ENCODE data around the gene HPS5. TPM values are rescaled to one million over a fixed set of nuclear protein-coding genes. Genes with fewer than 3 reads are reported as not detected.

HPS5 gene
- total and polyA plus RNA-seq, 2 of the 4 experiments (the other 2 are of a cell fraction): 7.9 to 28.3 TPM

DNA sequence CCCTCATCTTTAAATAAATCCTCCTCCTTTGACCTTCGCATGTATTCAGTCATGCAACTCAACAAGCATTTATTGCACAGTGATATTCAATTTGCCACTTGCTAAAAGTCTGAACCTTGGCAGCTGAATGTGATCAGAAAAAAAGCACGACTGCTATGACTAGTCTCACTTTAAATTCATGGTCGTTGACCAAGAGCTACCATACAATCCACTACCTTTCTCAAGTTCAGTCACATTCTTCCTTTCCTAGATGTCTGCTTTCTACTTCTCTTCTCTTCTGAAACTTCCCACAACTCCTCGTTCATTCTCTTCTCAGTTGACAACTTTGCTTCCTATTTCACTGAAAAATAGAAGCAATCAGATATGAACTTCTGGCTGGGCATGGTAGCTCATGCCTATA, 57.9 kb downstream of the HPS5 start:
- no peak overlapping the region for H2BK15ac ChIP-seq (ENCODE audit: low read depth, low read length)
- DNase-seq (no peak), ATAC-seq (ENCODE audit: low read depth) (no peak)

More for the DNA sequence above, 57.9 kb downstream of the HPS5 start:
- Histone ChIP-seq H3K9me3 (ENCODE audit: control insufficient read depth, insufficient read depth, low read length) (no peaks in the 10 kb centered on the region), H3K9me1 (ENCODE audit: insufficient read depth, low read length) (no peaks in the 10 kb centered on the region), H2BK20ac (ENCODE audit: low read depth, low read length) (no peak overlapping the region), H3K79me1 (ENCODE audit: low read depth in 1 of 2, low read length in 2 of 2) (no peaks in the 10 kb centered on the region), H4K8ac (ENCODE audit: low read depth in 2 of 2, low read length in 2 of 2) (no peak overlapping the region), H3K56ac (ENCODE audit: extremely low read depth, insufficient read depth, low read length) (no peak overlapping the region), H3K4me2 (ENCODE audit: low read depth, low read length) (no peak overlapping the region), H4K5ac (ENCODE audit: low read depth, low read length) (no peak overlapping the region), H2BK5ac (ENCODE audit: low read depth, low read length, poor library complexity, severe bottlenecking) (no peak overlapping the region), H2BK120ac (ENCODE audit: low read depth, low read length) (no peak overlapping the region), H2AK9ac (replicated peaks; ENCODE audit: low read depth, low read length, poor library complexity) (no peak overlapping the region), H2AK5ac (ENCODE audit: low read depth, low read length) (no peak overlapping the region), H3K4me3 (ENCODE audit: insufficient read depth, low read depth, low read length) (no peak overlapping the region), H3K14ac (replicated peaks; ENCODE audit: low read depth, low read length) (no peak overlapping the region), H3K36me3 (ENCODE audit: control insufficient read depth, insufficient read depth, low read length) (no peaks in the 10 kb centered on the region), H2AFZ (replicated peaks; ENCODE audit: low read length, poor library complexity) (no peak overlapping the region), H3K18ac (ENCODE audit: low read depth, low read length) (no peak overlapping the region), H3K4ac (ENCODE audit: low read depth, low read length) (no peak overlapping the region), H3K4me1 (ENCODE audit: control insufficient read depth, insufficient read depth, low read length) (no peaks in the 10 kb centered on the region), H4K91ac (ENCODE audit: insufficient read depth, low read depth, low read length) (no peak overlapping the region), H3K27ac (ENCODE audit: insufficient read depth, low read length) (no peak overlapping the region), H3K9ac (ENCODE audit: low read depth, low read length) (no peak overlapping the region), H3K27me3 (ENCODE audit: control insufficient read depth, insufficient read depth, low read length) (peaks cover 14% of the 10 kb centered on the region), H3K23ac (ENCODE audit: low read depth, low read length) (no peak overlapping the region), H4K20me1 (ENCODE audit: insufficient read depth, low read length) (no peaks in the 10 kb centered on the region)
- no TSS peak for BruUV-seq (replicated peaks)
- TF ChIP-seq MAFK (IDR thresholded peaks at IDR 0.05; ENCODE audit: low read depth, low read length) (no peak), CTCF (conservative IDR thresholded peaks at IDR 0.05; ENCODE audit: low read depth, low read length) (no peak), FOS (IDR thresholded peaks at IDR 0.05; ENCODE audit: low read depth, low read length) (no peak), MAZ (IDR thresholded peaks at IDR 0.05; ENCODE audit: borderline replicate concordance, low read depth, low read length) (no peak), NFE2L2 (IDR thresholded peaks at IDR 0.05; ENCODE audit: low read depth, low read length) (no peak), CEBPB (IDR thresholded peaks at IDR 0.05; ENCODE audit: low read depth, low read length) (no peak), MXI1 (IDR thresholded peaks at IDR 0.05; ENCODE audit: borderline replicate concordance, low read depth, low read length) (no peak), USF2 (IDR thresholded peaks at IDR 0.05; ENCODE audit: low read depth, low read length) (no peak), RCOR1 (IDR thresholded peaks at IDR 0.05; ENCODE audit: insufficient replicate concordance, low read length) (no peak), BHLHE40 (IDR thresholded peaks at IDR 0.05; ENCODE audit: low read depth, low read length) (no peak)
- TF ChIP-seq, protein P1, sequence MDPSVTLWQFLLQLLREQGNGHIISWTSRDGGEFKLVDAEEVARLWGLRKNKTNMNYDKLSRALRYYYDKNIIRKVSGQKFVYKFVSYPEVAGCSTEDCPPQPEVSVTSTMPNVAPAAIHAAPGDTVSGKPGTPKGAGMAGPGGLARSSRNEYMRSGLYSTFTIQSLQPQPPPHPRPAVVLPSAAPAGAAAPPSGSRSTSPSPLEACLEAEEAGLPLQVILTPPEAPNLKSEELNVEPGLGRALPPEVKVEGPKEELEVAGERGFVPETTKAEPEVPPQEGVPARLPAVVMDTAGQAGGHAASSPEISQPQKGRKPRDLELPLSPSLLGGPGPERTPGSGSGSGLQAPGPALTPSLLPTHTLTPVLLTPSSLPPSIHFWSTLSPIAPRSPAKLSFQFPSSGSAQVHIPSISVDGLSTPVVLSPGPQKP (IDR thresholded peaks at IDR 0.05; ENCODE audit: borderline replicate concordance, low read depth, low read length): no peak
- intact Hi-C loops (cut with micrococcal nuclease) (no loop called here), dilution Hi-C loops (cut with HindIII; ENCODE audit: low sequenced_read_pairs, unreplicated experiment) (no loop called here), in situ Hi-C loops (cut with MboI; ENCODE audit: low sequenced_read_pairs) (no loop called here)
- POLR2A ChIA-PET (ENCODE audit: unreplicated experiment): no interaction called here
- 41% methylated on average over 4 of the region's 4 CpGs; no CpG with 5 or more reads in 1 of the 2 experiments for WGBS, 2 experiments (ENCODE audit: extremely low coverage in 2 of 2, insufficient read length in 1 of 2)
- CTCF ChIA-PET: no interaction called here
